DMS114 treated with DMSO at 0.1 percent for 48 hours (cell line): ENCODE measurements around the gene B3GALNT1.

ENCODE experiments used
- DNase-seq: peaks from one replicate; lab custom pipeline; 2025; ENCODE audit not compliant: unreplicated experiment; lab: John Stamatoyannopoulos, UW

Gene B3GALNT1, protein sequence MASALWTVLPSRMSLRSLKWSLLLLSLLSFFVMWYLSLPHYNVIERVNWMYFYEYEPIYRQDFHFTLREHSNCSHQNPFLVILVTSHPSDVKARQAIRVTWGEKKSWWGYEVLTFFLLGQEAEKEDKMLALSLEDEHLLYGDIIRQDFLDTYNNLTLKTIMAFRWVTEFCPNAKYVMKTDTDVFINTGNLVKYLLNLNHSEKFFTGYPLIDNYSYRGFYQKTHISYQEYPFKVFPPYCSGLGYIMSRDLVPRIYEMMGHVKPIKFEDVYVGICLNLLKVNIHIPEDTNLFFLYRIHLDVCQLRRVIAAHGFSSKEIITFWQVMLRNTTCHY

DNA sequence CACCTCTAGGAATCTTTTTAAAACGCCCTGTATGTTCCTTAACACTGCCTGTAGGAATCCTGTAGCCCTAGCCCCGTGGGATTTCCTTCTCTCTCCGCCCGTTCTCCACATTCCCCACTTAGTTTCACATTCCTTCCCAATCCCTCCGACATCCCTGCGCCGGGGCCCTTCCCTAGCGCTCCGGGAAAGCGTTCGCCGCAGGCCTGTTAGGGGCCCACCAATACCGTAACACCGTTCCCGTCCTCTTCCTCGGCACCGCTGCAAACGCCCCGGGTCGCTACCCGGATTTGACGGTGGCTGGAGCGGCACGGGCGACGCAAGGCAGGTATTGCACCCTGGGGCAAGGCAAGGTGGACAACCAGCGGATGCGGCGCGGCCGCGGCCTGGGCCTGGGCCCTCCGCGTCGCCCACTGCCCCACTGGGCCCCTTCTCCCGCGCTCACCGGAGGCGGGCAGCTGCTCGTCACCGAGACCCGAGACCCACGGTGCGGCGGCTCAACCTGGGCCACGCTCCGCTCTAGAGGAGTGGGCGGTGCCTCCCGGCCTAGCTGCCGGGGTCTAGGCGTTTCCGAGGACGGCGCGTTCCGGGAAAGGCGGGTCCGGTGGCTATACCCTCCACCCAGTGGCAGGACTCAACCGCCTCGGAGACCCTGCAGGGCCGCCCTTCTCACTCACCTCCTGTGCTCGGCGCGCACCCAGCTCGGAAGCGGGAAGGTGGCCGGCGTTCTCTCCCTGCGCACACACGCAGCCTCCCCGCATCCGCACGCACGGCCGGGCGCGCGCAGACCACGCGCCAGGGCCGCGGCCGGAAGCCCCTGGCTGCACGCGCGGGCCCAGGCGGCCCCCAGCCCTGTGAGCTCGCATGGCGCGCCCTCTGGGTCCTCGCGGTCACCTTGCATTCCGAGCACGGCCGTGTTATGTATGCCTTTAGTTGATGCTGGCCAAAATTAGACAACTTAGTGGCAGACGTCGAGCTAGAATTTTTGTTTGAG, at the start of gene B3GALNT1:
Gene B3GALNT1, minus strand, starts transcription at position 789 of the 991 bp plus-strand sequence. CDS start 18,595 bp downstream, outside the sequence.
- peak; percentile 15 for DNase-seq

DNA sequence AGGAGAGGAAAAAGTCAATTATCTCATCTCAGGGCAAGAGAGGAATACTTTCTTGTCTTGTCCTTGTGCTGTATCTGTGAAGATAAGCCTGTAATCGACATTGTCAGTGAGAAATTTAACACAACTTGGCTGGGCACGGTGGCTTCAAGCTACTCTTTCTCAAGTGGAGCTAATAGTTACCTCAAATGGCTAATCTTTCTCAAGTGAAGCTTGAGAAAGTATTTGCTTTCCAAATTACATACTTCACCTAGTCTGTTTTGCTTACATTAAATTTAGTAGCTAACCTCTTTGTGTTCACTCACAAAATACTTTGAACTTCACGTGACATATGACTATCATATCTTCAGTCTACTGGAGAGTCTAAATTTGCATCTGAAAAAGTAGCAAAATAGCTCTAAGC, 48.3 kb upstream of the B3GALNT1 start:
- DNase-seq, result no peak

DNA sequence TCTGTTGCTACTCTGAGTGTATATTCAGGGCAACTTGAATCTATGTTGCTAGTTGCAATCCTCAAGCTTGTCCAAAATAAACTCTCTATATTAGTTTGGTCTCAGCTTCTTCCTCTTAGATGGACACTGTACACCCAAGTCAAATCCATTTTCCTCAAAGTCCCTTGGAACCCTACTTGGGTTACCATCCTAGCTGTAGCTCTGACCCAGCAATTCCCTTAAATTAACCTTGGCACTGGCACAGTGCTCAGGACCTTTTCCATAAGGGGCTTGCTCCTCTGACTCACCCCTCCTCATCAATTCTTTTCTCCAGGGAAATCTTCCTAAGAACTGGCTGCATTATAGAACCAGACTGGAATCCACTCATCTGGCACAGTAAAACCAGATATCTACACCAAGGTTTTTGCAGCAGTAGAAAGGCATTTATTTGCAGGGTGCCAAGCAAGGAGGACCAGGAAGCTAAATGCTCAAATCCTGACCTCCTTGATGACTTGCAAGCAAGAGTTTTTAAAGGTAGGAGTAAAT, 44.9 kb upstream of the B3GALNT1 start:
- no peak for DNase-seq

DNA sequence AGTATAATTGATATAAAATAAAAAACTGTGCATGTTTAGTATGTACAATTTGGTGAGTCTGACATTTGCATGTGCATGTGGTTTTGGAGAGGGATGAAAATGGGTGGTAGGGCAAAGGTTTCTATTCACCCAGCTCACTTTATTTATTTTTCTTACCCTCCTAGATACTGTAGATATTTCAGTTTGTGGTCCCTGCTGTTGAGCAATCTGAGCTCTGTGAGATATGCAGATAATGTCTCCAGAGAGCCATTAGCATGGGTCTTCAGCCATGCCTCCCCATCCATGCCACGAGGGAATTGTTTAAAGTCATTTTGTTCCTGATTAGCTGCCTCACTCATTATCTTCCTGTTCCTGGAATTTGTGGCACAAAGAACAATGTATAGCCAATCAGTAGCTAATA, 44.4 kb upstream of the B3GALNT1 start:
- DNase-seq, result no peak

DNA sequence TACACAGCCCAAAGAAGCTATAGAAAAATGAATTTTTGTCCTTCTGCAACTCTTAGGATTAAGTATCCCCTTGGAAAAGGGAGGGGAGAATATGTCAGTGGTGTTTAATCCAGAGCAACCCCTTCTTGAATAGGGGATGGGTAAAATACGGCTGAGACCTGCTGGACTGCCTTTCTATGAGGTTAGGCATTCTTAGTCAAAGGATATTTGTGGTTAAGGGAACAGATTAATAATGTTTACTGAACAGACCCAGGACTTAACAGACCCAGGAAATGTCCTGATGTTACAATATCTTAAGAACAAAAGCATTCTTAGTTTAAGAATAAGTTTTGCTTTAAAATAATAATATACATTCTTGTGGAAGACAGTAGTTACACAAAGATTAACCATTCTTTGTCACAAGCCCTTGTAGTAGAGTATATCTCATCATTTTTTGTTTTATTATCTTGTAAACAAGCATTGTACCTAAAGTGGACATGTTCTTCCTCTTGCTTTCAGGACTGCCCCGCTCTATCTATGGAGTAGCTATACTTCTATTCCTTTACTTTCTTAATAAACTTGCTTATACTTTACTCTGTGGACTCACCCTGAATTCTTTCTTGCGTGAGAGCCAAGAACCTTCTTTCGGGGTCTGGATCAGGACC, 43.8 kb upstream of the B3GALNT1 start:
- DNase-seq, result no peak

DNA sequence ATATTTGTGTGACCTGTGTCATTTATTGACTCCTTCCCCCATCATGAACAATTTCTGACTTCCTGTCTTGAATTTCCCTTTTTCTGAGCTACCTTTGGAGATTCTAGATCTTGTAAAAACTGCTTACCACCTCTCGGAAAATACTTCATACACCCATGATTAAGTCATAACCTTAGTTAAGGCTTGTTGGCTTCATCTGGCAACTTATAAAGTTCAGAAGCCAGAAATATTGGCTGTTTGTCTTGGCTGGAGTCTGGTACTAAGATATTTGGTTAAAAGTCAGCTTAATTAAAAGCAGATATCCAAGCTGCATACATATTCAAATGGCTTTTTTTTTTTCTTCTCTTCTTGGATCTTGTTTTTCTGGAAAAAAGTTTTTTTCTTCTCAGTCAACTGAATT, 37.3 kb upstream of the B3GALNT1 start:
- no peak for DNase-seq

DNA sequence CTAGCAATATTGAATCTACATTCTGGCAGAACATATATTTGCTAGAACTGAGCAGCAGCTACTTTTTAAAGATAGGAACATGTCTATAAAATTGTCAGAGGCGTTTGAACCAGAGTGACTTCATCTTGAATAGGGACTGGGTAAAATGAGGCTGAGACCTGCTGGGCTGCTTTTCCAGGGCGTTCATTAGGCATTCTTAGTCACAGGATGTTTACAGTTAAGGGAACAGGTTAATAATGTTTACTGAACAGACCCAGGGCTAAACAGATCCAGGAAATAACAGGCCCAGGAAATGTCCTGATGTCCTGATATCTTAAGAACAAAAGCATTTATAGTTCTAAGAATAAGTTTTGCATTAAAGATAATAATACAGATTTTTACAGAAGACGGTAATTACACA, 34.5 kb upstream of the B3GALNT1 start:
- no peak for DNase-seq

DNA sequence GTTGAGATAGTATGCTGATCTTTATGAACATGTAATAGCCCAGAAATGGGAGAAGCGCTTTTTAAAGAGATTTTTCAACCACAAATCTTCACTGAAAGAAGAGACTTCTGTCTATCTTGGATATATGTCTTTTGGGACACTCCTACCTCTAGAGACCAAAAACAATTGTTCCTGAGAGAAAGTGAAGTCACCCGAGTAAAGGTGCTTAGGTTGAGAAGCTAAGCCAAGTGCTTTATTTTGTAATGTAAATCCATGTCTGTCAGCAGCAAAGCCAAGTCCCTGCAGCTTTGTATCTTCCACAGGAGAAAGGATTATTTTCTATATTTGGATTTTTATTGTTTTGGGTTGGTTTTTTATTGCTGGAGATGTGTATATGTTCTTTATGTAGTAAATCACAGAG, 32.1 kb upstream of the B3GALNT1 start:
- DNase-seq, result no peak

DNA sequence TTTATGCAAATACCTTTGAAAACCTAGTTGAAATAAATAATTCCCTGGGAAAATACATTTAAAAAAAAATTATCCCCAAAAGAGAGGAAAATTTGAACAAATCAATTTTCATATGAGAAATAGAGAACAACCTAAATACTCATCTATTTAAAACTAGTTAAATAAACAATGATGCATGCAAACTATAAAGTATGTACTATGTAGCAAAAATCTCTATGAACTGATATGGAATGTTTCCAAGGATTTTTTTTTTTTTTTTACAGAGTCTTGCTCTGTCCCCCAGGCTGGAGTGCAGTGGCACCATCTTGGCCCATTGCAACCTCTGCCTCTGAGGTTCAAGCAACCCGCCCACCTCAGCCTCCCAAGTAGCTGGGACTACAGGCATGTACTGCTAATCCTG, 27.2 kb upstream of the B3GALNT1 start:
- DNase-seq, result no peak

DNA sequence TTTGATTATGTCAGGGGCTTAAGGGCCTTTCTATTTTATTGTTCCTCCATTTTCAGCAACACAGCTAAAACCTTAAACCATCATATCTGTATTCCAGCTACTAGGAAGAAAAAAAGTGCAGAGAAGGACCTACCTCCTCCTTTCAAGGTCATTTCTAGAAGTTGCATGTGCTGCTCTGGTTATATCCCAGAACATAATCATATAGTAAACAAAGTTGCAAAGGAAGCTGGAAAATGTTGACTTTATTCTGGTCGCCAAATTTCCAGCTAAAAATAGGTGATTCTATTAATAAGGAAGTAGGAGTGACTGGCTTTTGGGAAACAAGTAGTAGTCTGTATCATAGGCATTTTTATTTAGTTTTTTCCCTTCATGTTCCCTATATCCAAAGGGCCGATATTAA, 21.3 kb upstream of the B3GALNT1 start:
- DNase-seq, result no peak

DNA sequence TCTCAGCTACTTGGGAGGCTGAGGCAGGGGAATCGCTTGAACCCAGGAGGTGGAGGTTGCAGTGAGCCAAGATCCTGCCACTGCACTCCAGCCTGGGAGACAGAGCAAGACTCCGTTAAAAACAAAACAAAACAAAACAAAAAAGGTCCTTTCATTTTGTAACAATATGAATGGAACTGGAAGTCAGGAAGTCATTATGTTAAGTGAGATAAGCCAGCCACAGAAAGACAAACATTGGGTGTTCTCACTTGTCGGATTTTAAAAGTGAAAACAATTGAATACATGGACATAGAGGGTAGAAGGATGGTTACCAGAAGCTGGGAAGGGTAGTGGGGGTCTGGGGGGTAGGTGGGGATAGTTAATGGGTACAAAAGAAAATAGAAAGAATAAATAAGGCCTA, 12.5 kb upstream of the B3GALNT1 start:
- DNase-seq, result no peak

DNA sequence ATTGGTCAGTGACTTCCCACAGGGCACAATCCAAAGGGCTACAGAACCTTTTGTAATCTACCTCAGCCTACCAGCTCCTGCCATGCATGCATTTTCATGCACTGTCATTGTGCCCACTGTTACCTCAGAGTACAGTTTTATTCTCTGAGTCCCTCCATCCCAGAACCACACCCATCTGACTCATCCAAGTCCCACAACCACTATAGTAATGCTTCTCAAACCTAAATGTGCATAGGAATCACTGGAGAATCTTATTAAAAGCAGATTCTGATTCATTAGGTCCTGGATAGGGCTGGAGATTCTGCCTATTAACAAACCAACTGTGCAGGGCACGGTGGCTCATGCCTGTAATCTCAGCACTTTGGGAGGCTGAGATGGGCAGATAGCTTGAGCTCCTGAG, 3.7 kb upstream of the B3GALNT1 start:
- no peak for DNase-seq

DNA sequence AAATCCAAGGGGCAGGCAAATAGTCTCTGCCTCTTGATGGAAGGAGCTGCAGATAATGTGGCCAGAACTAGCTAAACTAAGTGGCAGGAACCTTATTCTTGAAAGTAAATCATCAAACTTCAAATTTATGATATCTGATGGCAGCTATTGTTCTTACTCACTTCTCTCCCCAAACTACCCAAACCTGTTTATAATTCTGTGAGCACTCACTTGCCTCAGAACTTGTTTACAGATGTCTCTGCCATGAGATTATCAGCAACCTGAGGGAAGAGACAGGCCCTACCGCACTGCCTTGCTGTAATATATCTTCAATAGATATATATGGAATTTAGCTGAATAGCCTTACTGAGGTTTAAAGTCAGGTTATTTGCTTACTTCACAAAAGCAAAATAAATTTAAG, 2.2 kb upstream of the B3GALNT1 start:
- no peak for DNase-seq

DNA sequence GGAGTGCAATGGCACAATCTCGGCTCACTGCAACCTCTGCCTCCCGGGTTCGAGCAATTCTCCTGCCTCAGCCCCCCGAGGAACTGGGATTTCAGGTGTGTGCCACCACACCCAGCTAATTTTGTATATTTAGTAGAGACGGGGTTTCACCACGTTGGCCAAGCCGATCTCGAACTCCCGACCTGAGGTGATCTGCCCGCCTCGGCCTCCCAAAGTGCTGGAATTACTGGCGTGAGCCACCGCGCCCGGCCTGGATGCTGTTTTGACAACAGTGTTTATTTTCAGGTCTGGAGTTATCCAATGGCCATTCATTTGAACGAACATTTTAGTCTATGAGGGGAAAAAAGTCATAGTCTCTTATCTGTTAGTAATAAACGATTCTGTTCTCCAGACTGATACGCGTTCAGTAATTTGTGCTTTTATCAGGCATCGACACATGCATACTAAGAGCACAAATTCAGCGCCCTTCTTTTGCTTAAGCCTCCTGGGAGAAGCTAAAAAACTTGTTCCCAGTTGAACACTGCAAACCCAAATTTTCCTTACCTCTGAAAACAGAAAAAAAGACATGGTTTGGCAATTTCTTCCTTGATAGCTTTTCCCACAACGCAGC, 1.3 kb downstream of the B3GALNT1 start:
- no peak for DNase-seq

DNA sequence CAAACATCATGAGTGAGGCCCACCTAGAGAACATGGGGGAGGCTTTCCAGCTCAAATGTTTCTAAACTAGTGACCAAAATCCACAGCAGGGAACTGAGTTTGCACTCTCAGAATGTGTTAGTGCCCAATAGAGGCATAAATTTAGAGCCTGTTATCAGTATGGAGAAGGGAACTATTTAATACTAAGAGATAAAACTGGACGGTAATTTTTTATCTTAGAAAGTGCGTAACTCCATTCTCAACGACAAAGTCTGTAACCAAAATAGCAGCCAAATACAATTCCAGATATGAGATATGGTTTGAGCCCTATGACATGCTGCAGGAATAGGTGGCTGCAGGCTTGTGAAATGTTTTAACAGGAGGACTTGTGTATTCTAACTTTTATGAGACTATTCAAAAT, 3.5 kb downstream of the B3GALNT1 start:
- no peak for DNase-seq

DNA sequence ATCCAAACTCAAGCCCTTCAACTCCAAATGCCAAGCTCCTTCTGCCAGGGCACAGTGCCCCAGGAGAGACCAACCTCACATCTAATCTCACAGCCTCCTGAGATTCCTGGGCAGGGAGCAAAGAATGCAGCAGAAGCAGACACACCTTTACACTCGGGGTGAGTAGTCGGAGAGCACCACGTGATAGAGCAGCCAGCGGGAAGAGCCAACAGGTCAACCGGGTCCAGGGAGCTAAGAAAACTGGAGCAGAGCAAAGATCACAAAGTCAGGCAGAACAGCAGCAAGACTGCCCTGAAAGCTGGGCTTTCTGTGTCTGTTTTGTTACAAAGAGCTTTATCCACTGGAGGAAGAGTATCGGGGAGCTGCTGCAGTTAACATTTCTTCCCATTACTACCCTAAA, 4.2 kb downstream of the B3GALNT1 start:
- DNase-seq, result no peak

DNA sequence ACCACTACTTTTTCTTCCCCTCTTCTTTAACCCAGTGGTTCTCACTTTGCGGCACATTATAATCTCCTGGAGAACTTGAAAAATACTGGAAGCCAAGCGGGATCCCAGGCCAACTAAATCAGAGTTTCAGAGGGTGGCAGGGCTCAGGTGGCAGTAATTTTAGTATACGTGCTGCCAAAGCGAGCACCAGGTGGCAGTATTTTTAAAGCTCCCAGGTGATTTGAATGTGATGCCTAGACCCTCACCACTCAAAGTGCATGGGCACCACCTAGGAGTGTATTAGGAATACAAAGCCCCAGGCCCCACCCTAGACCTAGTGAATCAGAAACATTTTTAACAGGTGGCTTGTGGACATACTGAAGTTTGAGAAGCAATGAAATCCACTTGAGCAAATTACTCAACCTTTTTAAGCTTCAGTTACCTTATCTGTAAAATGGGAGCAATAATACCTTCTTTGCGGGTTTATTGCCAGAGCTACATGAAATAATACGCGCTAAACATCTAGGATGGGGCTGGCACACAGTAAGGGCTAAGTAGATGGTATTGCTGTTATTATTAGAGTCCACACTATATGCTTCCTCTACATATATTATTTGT, 8.3 kb downstream of the B3GALNT1 start:
- DNase-seq, result no peak

DNA sequence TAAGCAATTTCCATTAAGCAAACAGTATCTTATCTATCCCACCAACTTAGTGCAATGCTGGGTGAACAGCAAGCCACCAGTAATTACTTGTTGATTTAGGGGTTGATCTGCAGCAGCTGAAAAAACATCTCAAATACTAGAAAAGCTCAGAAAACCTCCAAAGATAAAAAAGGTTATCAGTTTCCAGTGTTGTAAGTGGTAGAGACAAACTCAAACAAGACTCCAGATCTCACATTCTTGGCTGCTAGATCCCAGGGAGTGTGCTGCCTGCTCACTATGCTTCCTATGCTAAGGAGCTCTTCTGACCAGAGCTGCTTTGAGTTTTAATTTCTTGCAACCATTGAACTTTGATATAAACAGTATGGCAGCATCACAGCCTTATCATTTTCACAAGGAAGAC, 11.3 kb downstream of the B3GALNT1 start:
- DNase-seq, result no peak

DNA sequence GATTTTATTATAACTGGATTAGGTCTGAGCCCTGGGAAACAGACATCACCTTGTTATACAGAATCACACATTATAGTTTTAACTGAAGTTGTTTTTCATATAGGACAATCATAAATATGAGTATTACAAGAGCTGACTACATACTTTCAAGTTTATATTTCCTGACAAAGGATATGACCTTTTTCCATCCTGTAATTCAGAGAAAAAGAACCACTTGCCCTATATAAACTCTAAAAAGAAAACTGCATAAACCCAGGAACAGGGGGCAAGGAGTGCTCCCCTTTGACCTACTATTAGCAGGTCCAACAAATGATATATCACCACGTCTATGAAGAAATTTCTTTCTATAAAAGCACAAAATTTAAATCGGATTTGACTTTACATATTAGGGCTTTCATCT, 20.9 kb downstream of the B3GALNT1 start:
- no peak for DNase-seq

DNA sequence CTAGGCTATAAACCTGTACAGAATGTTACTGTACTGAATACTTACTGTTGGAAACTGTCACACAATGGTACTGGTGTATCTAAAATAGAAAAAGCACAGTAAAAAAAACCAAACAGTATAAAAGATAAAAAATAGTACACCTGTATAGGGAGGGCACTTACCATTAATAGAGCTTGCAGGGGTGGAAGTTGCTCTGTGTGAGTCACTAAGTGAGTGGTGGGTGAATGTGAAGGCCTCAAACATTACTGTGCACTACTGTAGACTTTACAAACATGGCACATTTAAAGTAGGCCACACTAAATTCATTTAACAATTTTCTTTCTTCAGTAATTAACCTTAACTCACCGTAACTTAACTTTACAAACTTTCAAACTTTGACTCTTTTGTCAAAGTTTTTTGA, 22.0 kb downstream of the B3GALNT1 start:
- DNase-seq, result no peak

DNA sequence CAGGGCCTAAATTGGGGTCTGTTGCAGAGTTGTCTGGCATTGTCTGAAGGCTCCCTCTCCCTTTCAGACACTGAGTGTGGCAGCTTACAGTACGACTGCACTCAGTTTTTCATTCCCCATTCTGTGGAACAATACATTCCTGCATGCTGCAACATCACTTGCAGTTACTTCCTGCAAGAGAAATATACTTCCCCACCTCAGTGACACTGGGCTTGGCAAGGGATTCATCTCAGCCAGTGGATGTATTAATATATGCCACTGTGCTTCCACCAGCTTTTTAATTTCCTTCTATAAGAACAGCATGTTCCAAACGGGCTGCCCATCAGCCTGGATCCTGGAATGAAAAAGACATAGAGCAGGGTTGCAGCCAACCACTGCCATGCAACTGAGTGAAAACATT, 23.1 kb downstream of the B3GALNT1 start:
- DNase-seq, result no peak
